GM21447 (cell line): ENCODE results near the gene ALK.

Source experiments
- ATAC-seq: cut with Tn5 transposase; IDR thresholded peaks from one replicate; pipeline ENCODE4 v1.9.1; 2021; ENCODE audit not compliant: unreplicated experiment

Gene ALK

DNA sequence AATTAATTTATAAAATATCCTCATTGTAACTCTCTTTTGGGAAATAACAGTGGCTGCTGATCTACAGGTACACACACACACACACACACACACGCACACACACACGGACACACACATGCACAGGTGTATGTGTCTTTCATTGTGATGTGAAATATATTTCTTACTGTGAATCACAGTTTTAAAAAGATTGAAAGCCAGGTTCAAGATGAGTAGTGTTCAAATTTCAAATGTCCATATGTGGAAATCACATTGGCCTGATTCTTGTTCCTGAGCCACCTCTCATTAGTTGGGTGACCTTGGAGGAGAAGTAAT lies 372.4 kb downstream of the ALK start:
- ATAC-seq: no peak

DNA sequence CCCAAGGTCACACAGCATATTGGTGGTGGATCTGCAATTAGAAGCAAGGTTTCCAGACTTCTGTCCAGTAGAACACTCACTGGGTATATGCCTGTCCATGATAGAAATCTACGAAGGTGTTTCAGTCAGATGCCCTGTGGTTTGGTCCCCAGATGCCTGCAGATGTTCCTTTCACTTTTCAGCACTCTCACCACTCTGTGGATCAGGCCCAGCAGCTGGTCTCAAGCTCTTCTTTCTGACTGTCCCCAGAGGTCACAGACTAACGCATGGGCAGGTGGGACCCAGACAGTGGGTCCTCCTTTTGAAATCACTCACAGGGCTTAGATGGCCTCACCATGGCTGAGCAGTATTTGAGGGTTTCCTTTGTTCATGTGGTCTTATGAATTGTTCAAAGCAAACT lies 376.5 kb downstream of the ALK start:
- ATAC-seq: no peak

GRCh38 chr2:29544031-29544430 lies 377.4 kb downstream of the ALK start:
- no peak for ATAC-seq

DNA sequence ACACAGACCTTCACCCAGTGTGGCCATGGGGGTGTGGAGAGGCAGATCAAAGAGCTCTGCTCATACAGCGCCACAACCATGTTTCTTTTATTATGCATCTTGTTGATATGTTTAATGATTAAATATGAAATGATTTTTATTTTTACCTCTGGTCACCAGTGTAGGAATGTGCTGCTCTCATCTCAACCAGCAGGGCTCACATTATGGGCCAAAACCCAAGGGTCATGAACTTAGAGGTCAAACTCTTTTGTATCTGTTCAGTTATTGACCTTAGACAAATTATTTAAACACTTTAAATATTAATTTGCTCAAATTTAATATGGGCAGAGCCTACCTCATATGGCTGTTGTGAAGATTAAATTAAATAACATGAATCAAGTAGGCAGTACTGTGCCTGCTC lies 386.2 kb downstream of the ALK start:
- ATAC-seq: no peak

DNA sequence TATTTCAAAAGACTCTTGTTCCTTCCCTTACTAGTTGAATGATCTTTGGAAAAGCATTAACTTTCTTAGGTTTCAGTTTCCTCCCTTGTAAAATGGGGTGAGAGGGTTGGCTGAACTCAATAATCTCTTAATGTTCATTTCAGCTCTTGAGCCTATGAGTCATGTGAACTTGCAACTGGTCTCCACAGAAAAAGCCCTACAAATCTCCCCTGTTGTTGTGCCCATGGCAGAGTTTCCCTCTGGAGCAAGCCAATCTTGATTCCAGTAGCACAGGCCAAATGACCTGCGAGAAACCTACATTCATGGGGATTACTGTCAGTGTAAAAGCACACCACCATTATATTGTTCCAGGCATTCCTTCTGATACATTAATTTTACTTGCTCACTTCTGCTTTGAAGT lies 388.9 kb downstream of the ALK start:
- no peak for ATAC-seq

- no peak for ATAC-seq
Measured at GRCh38 chr2:29531626-29532025, 389.8 kb downstream of the ALK start.

DNA sequence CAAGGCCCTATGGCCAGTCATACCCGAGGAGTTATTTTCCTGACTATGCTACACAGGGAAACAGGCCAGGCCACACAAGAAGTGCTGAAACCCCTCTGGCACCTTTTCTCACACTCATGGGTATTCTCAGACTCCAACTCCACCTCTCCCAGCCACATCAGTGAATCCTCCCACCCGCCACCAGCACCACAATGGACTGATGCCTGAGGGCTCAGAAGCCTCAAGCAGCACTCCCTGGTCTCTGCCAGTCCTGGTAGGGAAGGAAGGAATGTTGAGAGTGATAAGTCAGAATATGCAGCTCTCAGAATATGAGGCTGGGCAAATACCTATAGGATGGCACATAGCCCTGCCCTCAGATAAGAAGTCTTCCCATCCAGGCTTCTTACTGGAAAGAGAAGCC lies 391.1 kb downstream of the ALK start:
- ATAC-seq: no peak

- ATAC-seq: no peak
Measured at GRCh38 chr2:29528891-29529520, 392.4 kb downstream of the ALK start.

DNA sequence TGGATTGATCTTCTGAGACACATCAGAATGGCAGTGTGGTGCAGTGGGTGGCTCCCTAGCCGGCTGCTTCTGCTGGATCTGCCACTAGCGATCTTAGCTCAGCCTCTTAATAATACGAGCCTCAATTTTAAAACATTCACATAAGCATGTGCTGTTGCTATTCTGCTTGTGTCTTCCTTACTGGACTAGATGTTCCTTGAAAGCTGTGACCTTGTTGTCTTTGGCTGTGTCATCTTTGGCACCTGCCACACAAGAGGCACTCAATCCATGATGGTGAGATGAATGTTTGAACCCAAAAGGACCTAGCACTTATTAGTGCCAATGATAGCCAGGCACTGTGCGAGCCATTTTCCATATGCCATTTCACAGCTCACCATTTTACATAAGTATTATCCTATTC lies 393.0 kb downstream of the ALK start:
- ATAC-seq: no peak

DNA sequence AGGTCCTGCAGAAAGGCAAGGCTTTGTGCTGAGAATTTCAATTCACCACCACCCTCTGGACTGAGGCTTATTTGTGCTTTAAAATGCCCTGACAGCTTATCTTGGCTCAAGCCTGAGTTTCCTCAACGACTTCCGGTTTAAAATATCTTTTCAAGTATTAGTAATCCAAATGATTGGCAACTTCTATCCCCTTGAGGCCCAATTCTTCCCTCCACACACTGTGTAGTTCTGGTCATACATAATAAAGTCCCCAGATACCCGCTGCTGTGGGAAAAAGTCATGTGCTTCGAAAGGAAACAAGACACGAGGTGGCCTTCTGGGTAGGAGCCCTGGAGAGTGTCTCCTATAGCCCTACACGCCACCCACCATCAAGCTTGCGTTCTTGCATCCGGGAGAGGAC lies 393.4 kb downstream of the ALK start:
- no peak for ATAC-seq

DNA sequence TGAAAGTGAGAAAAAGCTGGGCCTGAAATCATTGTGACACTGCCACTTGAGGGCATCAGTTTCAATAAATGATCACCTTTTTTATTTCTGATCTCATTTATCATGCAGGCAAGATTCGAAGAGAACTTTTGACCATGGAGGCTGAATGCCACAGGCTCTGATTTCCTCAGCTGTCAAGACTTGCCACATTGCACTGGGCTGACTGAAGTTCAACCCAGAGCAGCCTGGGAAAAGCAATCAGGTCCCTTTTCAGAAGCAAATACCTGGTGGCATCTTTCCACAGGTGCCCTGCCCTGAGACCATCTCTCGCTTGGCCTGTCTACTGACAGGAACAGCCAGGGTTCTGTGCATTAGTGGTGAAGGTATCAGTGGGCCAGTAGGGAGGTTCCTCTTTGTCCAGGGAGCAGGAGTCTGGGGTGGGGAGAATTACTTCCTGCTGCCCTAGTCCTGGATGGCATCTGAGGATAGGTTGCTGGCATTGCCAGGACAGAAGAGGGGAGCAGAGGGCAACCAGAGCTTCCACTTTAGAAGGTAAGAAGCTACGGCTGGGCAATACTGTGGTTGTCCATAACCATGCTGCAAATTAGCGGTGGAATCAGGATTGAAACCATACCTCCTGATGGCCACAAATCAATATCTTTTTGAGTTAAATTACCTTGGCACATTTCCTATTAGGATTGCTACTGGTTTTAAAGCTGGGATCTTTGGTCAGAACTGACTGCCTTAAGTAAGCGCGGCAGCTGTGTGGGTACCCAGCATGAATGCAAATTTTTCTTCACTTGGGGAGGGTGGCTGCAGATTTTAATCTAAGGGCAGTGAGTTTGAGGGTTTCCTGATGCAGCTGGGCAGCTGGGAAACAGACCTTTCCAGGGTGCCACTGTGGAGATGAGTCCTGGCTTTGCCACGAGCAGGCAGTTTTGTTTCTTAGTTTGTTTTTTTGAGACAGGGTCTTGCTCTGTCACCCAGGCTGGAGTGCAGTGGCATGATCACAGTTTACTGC lies 394.5 kb downstream of the ALK start:
- ATAC-seq: no peak

- no peak for ATAC-seq
Measured at GRCh38 chr2:29525921-29526320, 395.5 kb downstream of the ALK start.

GRCh38 chr2:29524652-29525051 lies 396.7 kb downstream of the ALK start:
- no peak for ATAC-seq

GRCh38 chr2:29522951-29523669 lies 398.3 kb downstream of the ALK start:
- ATAC-seq: no peak

DNA sequence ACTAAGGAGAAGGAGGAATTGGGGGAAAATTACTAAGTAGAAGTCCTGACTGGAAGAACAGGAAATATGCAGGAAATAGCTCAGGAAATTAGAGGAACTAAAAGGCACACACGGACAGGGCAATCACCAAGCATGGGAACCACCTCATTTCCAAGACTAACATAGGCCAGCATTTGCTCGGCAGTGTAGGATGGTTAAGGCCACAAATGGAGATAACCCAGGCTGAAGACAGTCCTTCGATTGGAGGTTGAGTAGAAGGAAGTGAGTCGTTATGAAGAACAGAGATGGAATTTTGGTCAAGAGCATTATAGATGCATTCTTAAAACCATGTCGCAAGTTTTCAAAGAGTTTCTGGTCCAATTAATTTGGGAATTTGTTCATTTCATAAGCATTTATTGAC lies 401.4 kb downstream of the ALK start:
- ATAC-seq: no peak

- no peak for ATAC-seq
Measured at GRCh38 chr2:29519338-29519925, 402.0 kb downstream of the ALK start.

DNA sequence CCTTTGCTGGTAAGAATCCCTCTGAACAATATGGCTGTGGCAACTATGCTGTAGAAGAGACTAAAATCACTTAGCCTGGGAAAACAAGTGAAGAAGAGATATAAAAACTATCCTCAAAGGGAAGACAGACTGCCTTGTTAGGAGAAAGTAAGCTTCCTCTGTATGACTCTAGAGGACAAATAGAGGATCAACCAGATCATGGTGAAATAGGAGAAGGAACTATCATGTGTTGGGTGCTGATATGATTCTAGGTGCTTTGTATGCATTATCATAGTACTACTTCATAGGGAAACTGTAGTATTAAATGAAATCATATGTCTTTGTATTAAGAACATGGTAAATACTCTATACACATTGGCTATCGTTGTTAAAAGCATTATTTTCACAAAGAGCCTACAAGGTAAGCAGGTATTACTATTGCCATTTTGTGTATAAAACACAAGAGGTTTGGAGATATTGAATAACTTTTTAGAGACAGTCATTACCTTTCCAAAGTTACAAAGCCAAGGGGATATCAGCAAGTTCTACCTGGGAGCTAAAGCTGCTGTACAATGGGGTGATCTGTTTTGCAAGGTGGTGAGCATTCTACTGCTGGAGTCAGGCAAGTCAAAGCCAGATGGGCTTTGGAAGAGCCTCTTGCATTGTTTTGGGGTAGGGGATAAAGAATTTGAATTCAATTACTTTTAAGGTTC lies 402.6 kb downstream of the ALK start:
- ATAC-seq: no peak

GRCh38 chr2:29518010-29518409 lies 403.4 kb downstream of the ALK start:
- ATAC-seq: no peak

DNA sequence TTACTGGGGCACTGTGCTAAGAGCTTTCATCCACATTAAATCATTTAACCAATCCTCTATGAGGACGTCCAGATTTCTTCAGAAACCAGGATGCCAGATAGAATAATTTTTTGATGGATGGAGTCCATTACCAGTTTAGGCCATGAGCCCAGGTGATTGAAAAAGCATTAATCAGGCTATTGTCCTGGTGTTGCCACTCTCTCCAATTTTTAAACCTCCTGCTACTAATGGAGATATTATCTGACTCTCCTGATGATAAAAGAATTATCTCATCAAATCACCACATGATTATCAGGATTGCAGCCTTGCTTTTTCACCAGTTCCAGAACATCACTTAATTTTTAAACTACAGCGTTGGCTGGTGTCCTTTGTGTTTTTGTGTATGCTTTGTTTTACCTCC lies 404.0 kb downstream of the ALK start:
- no peak for ATAC-seq

- no peak for ATAC-seq
Measured at GRCh38 chr2:29516767-29517166, 404.6 kb downstream of the ALK start.

DNA sequence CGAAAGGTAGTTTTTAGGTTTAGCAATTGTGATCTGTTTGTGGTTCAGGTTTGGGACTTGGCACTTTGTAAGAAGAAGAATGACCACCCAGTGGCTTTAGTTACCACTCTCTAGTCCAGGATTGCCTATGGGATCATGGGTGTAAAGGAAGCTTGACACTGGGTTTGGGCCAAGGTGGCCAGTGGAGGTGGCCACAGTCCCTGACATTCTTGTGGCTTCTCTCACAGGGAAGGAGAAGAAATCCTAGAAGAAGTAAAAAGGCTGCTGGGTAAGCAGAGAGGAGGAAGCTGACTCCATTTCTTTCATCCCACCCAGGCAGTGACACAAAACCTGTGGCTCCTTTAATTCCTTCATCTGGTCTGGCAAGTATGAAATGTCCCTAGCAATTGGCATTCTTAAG lies 411.5 kb downstream of the ALK start:
- no peak for ATAC-seq
